HCT116 (cell line): ENCODE results near the gene PPP1R3E. TPM values are rescaled to one million over a fixed set of nuclear protein-coding genes. Genes with fewer than 3 reads are reported as not detected.

Source experiments
- ATAC-seq: fragments of 200-7000 bp; cut with Tn5 transposase; 2 replicates; pipeline ENCODE4 v1.9.1; 2020; ENCODE audit warnings: mild to moderate bottlenecking, moderate library complexity
- BruUV-seq: library from RNA; stranded (reverse); fragments of 400-500 nt; replicated peaks from 2 replicates; lab custom pipeline; 2021; lab: Mats Ljungman, UMichigan
- CTCF ChIA-PET: fragments of 300-600 bp; sonication (Branson Sonifier 250); formaldehyde crosslinking; loops from one replicate; lab custom pipeline; 2021; ENCODE audit warnings: antibody characterized with exemption; lab: Charles Lee
- POLR2A ChIA-PET: fragments of 300-600, 350-600 bp; sonication (Branson Sonifier 250); formaldehyde crosslinking; loops from one replicate; lab custom pipeline; 2021; ENCODE audit warnings: antibody characterized with exemption; lab: Charles Lee
- RAD21 ChIA-PET, 2 experiments: fragments of 300-600 bp; sonication (Branson Sonifier 250); formaldehyde crosslinking; loops; one replicate each; lab custom pipeline; 2023; ENCODE audit warnings: low total read pairs in 2 of 2; ENCODE audit not compliant: uncharacterized antibody in 2 of 2, unreplicated experiment in 2 of 2, low non-redundant PET in 1 of 2; lab: Charles Lee
- DNase-seq: peaks from one replicate; pipeline ENCODE4 v3.0.0-alpha.2; 2010; ENCODE audit warnings: low read depth, low spot score
- H2AFZ ChIP-seq: fragments of 200-600 bp; shearing (Covaris generic), sonication (generic); 2 replicates; pipeline ENCODE4 v1.6.1; 2017; ENCODE audit warnings: low read depth, mixed run types, mixed read lengths, antibody characterized with exemption, low read length; ENCODE audit not compliant: poor library complexity, severe bottlenecking
- H3K27ac ChIP-seq: 2 replicates; pipeline ENCODE4 v1.5.1; 2012; ENCODE audit warnings: low read depth, low read length
- H3K27me3 ChIP-seq: fragments of 200-600 bp; sonication (generic); 2 replicates; pipeline ENCODE4 v1.6.1; 2016; ENCODE audit warnings: mixed run types, low read length, mixed read lengths; ENCODE audit not compliant: insufficient read depth
- H3K36me3 ChIP-seq, 2 experiments: fragments of 200-500 bp in 1 of 2; fragments of 200-600 bp in 1 of 2; sonication (Bioruptor generic) in 1 of 2; sonication (generic) in 1 of 2; 2 replicates each; pipeline versions ENCODE4 v1.5.1 to v1.6.1; 2014 to 2016; ENCODE audit warnings: low read length in 2 of 2, inconsistent platforms in 1 of 2, mixed read lengths in 1 of 2, mixed run types in 1 of 2; ENCODE audit not compliant: insufficient read depth in 2 of 2, control insufficient read depth in 1 of 2
- H3K4me1 ChIP-seq, 2 experiments: fragments of 200-600 bp in 1 of 2; sonication (generic) in 1 of 2; 2 replicates each; pipeline versions ENCODE4 v1.5.1 to v1.6.1; 2012 to 2017; ENCODE audit warnings: low read length in 2 of 2, inconsistent platforms in 1 of 2, mild to moderate bottlenecking in 1 of 2, mixed read lengths in 1 of 2, mixed run types in 1 of 2, moderate library complexity in 1 of 2; ENCODE audit not compliant: insufficient read depth in 2 of 2, control insufficient read depth in 1 of 2
- H3K4me2 ChIP-seq: fragments of 200-600 bp; sonication (generic); 2 replicates; pipeline ENCODE4 v1.6.1; 2017; ENCODE audit warnings: mixed run types, low read length, mixed read lengths
- H3K4me3 ChIP-seq, 2 experiments: fragments of 200-600 bp in 1 of 2; sonication (generic) in 1 of 2; replicated peaks in 1 of 2; 2 replicates each; pipeline ENCODE4 v1.5.1; 2011 to 2016; ENCODE audit warnings: low read length in 2 of 2, control low read depth in 1 of 2, low read depth in 1 of 2, mild to moderate bottlenecking in 1 of 2, mixed read lengths in 1 of 2, mixed run types in 1 of 2
- H3K79me2 ChIP-seq: fragments of 200-600 bp; sonication (generic); 2 replicates; pipeline ENCODE4 v1.6.1; 2017; ENCODE audit warnings: mild to moderate bottlenecking, mixed run types, low read length, moderate library complexity, mixed read lengths; ENCODE audit not compliant: insufficient read depth
- H3K9ac ChIP-seq: fragments of 200-600 bp; sonication (generic); 2 replicates; pipeline ENCODE4 v1.6.1; 2016; ENCODE audit warnings: low read length, mixed read lengths
- H3K9me2 ChIP-seq: fragments of 200-600 bp; sonication (generic), shearing (Covaris generic); 2 replicates; pipeline ENCODE4 v1.6.1; 2017; ENCODE audit warnings: mixed run types, mild to moderate bottlenecking, moderate library complexity; ENCODE audit not compliant: insufficient read depth
- H3K9me3 ChIP-seq, 2 experiments: fragments of 200-500 bp in 1 of 2; fragments of 200-600 bp in 1 of 2; sonication (Bioruptor generic) in 1 of 2; sonication (generic) in 1 of 2; 2 replicates each; pipeline ENCODE4 v1.6.1; 2014 to 2017; ENCODE audit warnings: low read length in 2 of 2, mixed read lengths in 2 of 2, inconsistent platforms in 1 of 2, low read depth in 1 of 2, mild to moderate bottlenecking in 1 of 2, mixed run types in 1 of 2, moderate library complexity in 1 of 2; ENCODE audit not compliant: control insufficient read depth in 1 of 2, insufficient read depth in 1 of 2
- H4K20me1 ChIP-seq: fragments of 200-600 bp; sonication (generic), shearing (Covaris generic); 2 replicates; pipeline ENCODE4 v1.6.1; 2017; ENCODE audit warnings: mixed run types, mild to moderate bottlenecking, moderate library complexity; ENCODE audit not compliant: insufficient read depth
- POLR2AphosphoS5 ChIP-seq: IDR thresholded peaks from 2 replicates; pipeline ENCODE4 v1.6.1; 2011; ENCODE audit warnings: mild to moderate bottlenecking, low read depth, low read length, moderate library complexity
- RAD21 ChIP-seq: IDR thresholded peaks from 2 replicates; pipeline ENCODE4 v1.6.1; 2012; ENCODE audit warnings: low read depth, mild to moderate bottlenecking
- SP1 ChIP-seq: IDR thresholded peaks from 2 replicates; pipeline ENCODE4 v1.6.1; 2012; ENCODE audit warnings: low read depth
- ZNF274 ChIP-seq: fragments of 200-500 bp; sonication (Bioruptor generic); IDR thresholded peaks from 2 replicates; pipeline ENCODE4 v1.6.1; 2014; ENCODE audit warnings: mild to moderate bottlenecking, low read depth, low read length, inconsistent platforms
- intact Hi-C: fragments of 100-400 bp; cut with micrococcal nuclease; formaldehyde crosslinking; loops from 2 replicates; pipeline ENCODE4 v1.10.0; 2022
- total RNA-seq: library from RNA; stranded (reverse); gene quantifications from one replicate; pipeline ENCODE4 v1.2.1, GENCODE V29; 2021; ENCODE audit not compliant: unreplicated experiment
- TF ChIP-seq, protein P1 (sequence below): IDR thresholded peaks from 2 replicates; pipeline ENCODE4 v1.6.1; 2012; ENCODE audit warnings: low read depth

The PPP1R3E gene
- total RNA-seq, 1 experiment from 2014 or later: 5.6 TPM

DNA sequence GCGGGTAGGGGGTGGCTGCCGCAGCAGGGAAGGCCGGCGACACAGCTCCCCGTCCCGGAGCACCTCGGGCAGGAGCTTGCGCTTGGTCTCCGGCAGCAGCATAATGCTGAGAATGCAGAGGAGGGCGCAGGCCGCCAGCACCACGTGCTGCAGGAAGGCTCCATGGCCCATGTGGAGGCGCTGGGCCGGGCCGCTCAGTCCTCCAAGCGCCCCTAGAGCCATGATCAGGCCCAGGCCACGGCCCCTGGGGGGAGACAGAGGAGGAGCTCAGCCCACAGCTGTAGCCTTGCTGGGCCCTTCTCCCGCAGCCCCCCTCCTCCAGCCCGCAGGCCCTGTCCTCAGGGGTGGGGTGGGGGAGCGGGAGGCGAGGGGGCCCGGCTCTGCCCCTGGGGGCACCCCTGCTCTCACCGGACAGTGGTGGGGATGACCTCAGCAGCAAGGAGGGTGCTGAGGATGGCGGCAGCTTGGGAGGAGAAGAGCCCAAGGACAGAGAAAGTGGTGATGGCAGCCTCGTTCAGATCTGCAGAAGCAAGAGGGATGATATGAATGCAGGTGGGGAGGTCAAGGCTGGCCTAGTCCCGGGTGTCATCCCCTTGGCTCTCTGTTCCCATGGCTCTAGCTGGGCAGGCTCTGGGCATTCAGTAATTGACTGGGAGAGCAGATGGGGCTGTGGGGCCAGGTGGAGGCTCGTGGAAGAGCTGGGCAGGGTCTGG, 44.2 kb upstream of the PPP1R3E start:
- Histone ChIP-seq H3K27me3 (no peaks in the 10 kb centered on the region), H3K4me3 (no peak overlapping the region), H3K9me2 (no peaks in the 10 kb centered on the region), H4K20me1 (no peaks in the 10 kb centered on the region), H3K27ac (no peak overlapping the region), H2AFZ (no peak overlapping the region), H3K9ac (no peak overlapping the region), H3K36me3 (no peaks in the 10 kb centered on the region), H3K9me3 (no peaks in the 10 kb centered on the region), H3K79me2 (no peaks in the 10 kb centered on the region), H3K4me2 (no peak overlapping the region), H3K4me1 (no peaks in the 10 kb centered on the region)
- intact Hi-C loops: no loop called here
- ChIA-PET CTCF (interaction anchor here (2.0 kb wide), 1 partner anchor 14 kb away, joined by 8 read pairs; no protein-coding TSS in a partner anchor), POLR2A (no interaction called here), RAD21 (no interaction called here)
- no peak for DNase-seq
- BruUV-seq: no TSS peak
- no peak for ATAC-seq
- TF ChIP-seq RAD21: no peak
- TF ChIP-seq, protein P1, sequence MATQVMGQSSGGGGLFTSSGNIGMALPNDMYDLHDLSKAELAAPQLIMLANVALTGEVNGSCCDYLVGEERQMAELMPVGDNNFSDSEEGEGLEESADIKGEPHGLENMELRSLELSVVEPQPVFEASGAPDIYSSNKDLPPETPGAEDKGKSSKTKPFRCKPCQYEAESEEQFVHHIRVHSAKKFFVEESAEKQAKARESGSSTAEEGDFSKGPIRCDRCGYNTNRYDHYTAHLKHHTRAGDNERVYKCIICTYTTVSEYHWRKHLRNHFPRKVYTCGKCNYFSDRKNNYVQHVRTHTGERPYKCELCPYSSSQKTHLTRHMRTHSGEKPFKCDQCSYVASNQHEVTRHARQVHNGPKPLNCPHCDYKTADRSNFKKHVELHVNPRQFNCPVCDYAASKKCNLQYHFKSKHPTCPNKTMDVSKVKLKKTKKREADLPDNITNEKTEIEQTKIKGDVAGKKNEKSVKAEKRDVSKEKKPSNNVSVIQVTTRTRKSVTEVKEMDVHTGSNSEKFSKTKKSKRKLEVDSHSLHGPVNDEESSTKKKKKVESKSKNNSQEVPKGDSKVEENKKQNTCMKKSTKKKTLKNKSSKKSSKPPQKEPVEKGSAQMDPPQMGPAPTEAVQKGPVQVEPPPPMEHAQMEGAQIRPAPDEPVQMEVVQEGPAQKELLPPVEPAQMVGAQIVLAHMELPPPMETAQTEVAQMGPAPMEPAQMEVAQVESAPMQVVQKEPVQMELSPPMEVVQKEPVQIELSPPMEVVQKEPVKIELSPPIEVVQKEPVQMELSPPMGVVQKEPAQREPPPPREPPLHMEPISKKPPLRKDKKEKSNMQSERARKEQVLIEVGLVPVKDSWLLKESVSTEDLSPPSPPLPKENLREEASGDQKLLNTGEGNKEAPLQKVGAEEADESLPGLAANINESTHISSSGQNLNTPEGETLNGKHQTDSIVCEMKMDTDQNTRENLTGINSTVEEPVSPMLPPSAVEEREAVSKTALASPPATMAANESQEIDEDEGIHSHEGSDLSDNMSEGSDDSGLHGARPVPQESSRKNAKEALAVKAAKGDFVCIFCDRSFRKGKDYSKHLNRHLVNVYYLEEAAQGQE: no peak
- TF ChIP-seq POLR2AphosphoS5: no peak
- TF ChIP-seq SP1: no peak
- TF ChIP-seq ZNF274: no peak
